ENCODE data around the gene PCNT. TPM values are rescaled to one million over a fixed set of nuclear protein-coding genes. Genes with fewer than 3 reads are reported as not detected.

Gene PCNT
- total and polyA plus RNA-seq, 2 of the 8 experiments (the other 6 are each of a cell fraction or from before 2014, with no cell fraction given), result 9.9 to 45.1 TPM

GRCh38 chr21:46328151-46328550, 4.2 kb downstream of the PCNT start:
- H2BK120ac ChIP-seq (replicated peaks; ENCODE audit: low read depth, low read length), result no peak overlapping the region
- H3K23me2 ChIP-seq (ENCODE audit: low read depth, low read length), result peaks cover 4% of the 10 kb centered on the region
- H3K4ac ChIP-seq (replicated peaks; ENCODE audit: insufficient read length, low read depth, low read length), result no peak overlapping the region
- H3K23ac ChIP-seq (ENCODE audit: insufficient read length), result no peak overlapping the region
- H4K8ac ChIP-seq (ENCODE audit: extremely low read depth, insufficient read depth, low read length), result no peak overlapping the region
- ChIA-PET CTCF (ENCODE audit: partially characterized antibody) (no interaction called here), POLR2A (ENCODE audit: partially characterized antibody) (no interaction called here)
- no peaks in the 10 kb centered on the region for H3K9me3 ChIP-seq (ENCODE audit: insufficient read depth in 2 of 2, low read depth in 1 of 2, low read length in 1 of 2)
- H2BK20ac ChIP-seq (ENCODE audit: low read length), result no peak overlapping the region
- H3K27ac ChIP-seq (ENCODE audit: low read depth, low read length), result no peak overlapping the region
- H3K36me3 ChIP-seq (ENCODE audit: control insufficient read depth in 2 of 4, insufficient read depth in 4 of 4, low read length in 3 of 4), result peaks cover 2 to 25% (median 14%) of the 10 kb centered on the region in 4 experiments; a peak in 6 of 8 replicates
- no peak overlapping the region for H2AFZ ChIP-seq (ENCODE audit: low read length)
- no peaks in the 10 kb centered on the region for H3K27me3 ChIP-seq (replicated peaks in 1 of 4; ENCODE audit: control insufficient read depth in 3 of 4, extremely low read depth in 1 of 4, insufficient read depth in 3 of 4, low read length in 3 of 4)
- 79% methylated on average over 5 of the region's 5 CpGs; no CpG with 5 or more reads in 1 of the 2 experiments for WGBS, 2 experiments (ENCODE audit: extremely low coverage in 1 of 2, insufficient coverage in 1 of 2, insufficient read length in 1 of 2, insufficient replicate concordance in 2 of 2, low coverage in 1 of 2, low lambda C conversion rate in 2 of 2, missing lambda C conversion rate in 1 of 2)
- no peak overlapping the region for H3K56ac ChIP-seq (replicated peaks; ENCODE audit: insufficient read length, low read depth, low read length)
- H2BK15ac ChIP-seq (ENCODE audit: low read length), result no peak overlapping the region
- no peak overlapping the region for H3K14ac ChIP-seq (ENCODE audit: insufficient read length)
- H2AK5ac ChIP-seq (ENCODE audit: low read depth, low read length), result no peak overlapping the region
- H4K5ac ChIP-seq (ENCODE audit: insufficient read length, low read depth, low read length), result no peak overlapping the region
- no peak overlapping the region for H4K91ac ChIP-seq (replicated peaks; ENCODE audit: insufficient read length, low read length)
- peaks cover 8% of the 10 kb centered on the region for H3K79me1 ChIP-seq (ENCODE audit: low read depth, low read length)
- TF ChIP-seq CBX5 (IDR thresholded peaks at IDR 0.05; ENCODE audit: low read depth, low read length) (no peak), YY1 (IDR thresholded peaks at IDR 0.05; ENCODE audit: low read depth, low read length) (no peak), RBBP5 (IDR thresholded peaks at IDR 0.05; ENCODE audit: borderline replicate concordance, low read depth, low read length) (no peak), BRCA1 (IDR thresholded peaks at IDR 0.05; ENCODE audit: low read depth, low read length) (no peak), RNF2 (IDR thresholded peaks at IDR 0.05; ENCODE audit: borderline replicate concordance, low read depth, low read length, missing control alignments, poor library complexity, severe bottlenecking) (no peak), SRF (IDR thresholded peaks at IDR 0.05; ENCODE audit: low read depth, low read length) (no peak), POLR2A (IDR thresholded peaks at IDR 0.05; ENCODE audit: control extremely low read depth in 1 of 2, low read depth in 2 of 2, low read length in 2 of 2) (no peak), TBP (IDR thresholded peaks at IDR 0.05; ENCODE audit: low read depth, low read length) (no peak), MAFK (IDR thresholded peaks at IDR 0.05; ENCODE audit: low read depth, low read length) (no peak), RXRA (IDR thresholded peaks at IDR 0.05; ENCODE audit: insufficient read depth, low read depth, low read length) (no peak), CHD1 (IDR thresholded peaks at IDR 0.05; ENCODE audit: low read depth, low read length) (no peak)
- H3K4me3 ChIP-seq (ENCODE audit: extremely low read depth in 1 of 4, insufficient read depth in 2 of 4, low read depth in 3 of 4, low read length in 4 of 4), result no peak overlapping the region
- no peak for FAIRE-seq
- DNase-seq (ENCODE audit: low read depth in 1 of 2, low spot score in 2 of 2), result no peak
- H4K20me1 ChIP-seq (replicated peaks in 1 of 2; ENCODE audit: control insufficient read depth in 1 of 2, insufficient read depth in 2 of 2, low read length in 2 of 2), result peaks cover 0 to 6% of the 10 kb centered on the region in 2 experiments
- H2BK5ac ChIP-seq (ENCODE audit: low read depth, low read length), result no peak overlapping the region
- no peak overlapping the region for H3K18ac ChIP-seq (ENCODE audit: extremely low read depth, low read length)
- H2BK12ac ChIP-seq (ENCODE audit: low read depth, low read length), result no peak overlapping the region
- H3K4me1 ChIP-seq (replicated peaks in 1 of 4; ENCODE audit: control insufficient read depth in 3 of 4, insufficient read depth in 4 of 4, low read length in 3 of 4), result no peaks in the 10 kb centered on the region; a peak in 4 of 7 replicates
- H3K79me2 ChIP-seq (ENCODE audit: control insufficient read depth in 1 of 2, insufficient read depth in 2 of 2, low read length in 2 of 2), result peaks cover 0 to 53% of the 10 kb centered on the region in 2 experiments; a peak in 3 of 4 replicates
- H3K4me2 ChIP-seq (ENCODE audit: insufficient read depth in 1 of 2, low read depth in 2 of 2, low read length in 2 of 2), result no peak overlapping the region
- H3K9ac ChIP-seq (replicated peaks in 1 of 4; ENCODE audit: extremely low read depth in 1 of 4, low read depth in 3 of 4, low read length in 3 of 4), result no peak overlapping the region
